HCT116 (cell line): Measurements from ENCODE around the gene ARMH1. TPM values are rescaled to one million over a fixed set of nuclear protein-coding genes. Genes with fewer than 3 reads are reported as not detected.

ENCODE experiments used
- ATAC-seq: fragments of 200-7000 bp; cut with Tn5 transposase; 2 replicates; pipeline ENCODE4 v1.9.1; 2020; ENCODE audit warnings: mild to moderate bottlenecking, moderate library complexity
- BruUV-seq: library from RNA; stranded (reverse); fragments of 400-500 nt; replicated peaks from 2 replicates; lab custom pipeline; 2021; lab: Mats Ljungman, UMichigan
- CTCF ChIA-PET: fragments of 300-600 bp; sonication (Branson Sonifier 250); formaldehyde crosslinking; loops from one replicate; lab custom pipeline; 2021; ENCODE audit warnings: antibody characterized with exemption; lab: Charles Lee
- POLR2A ChIA-PET: fragments of 300-600, 350-600 bp; sonication (Branson Sonifier 250); formaldehyde crosslinking; loops from one replicate; lab custom pipeline; 2021; ENCODE audit warnings: antibody characterized with exemption; lab: Charles Lee
- RAD21 ChIA-PET, 2 experiments: fragments of 300-600 bp; sonication (Branson Sonifier 250); formaldehyde crosslinking; loops; one replicate each; lab custom pipeline; 2023; ENCODE audit warnings: low total read pairs in 2 of 2; ENCODE audit not compliant: uncharacterized antibody in 2 of 2, unreplicated experiment in 2 of 2, low non-redundant PET in 1 of 2; lab: Charles Lee
- DNase-seq: peaks from one replicate; pipeline ENCODE4 v3.0.0-alpha.2; 2010; ENCODE audit warnings: low read depth, low spot score
- H2AFZ ChIP-seq: fragments of 200-600 bp; shearing (Covaris generic), sonication (generic); 2 replicates; pipeline ENCODE4 v1.6.1; 2017; ENCODE audit warnings: low read depth, mixed run types, mixed read lengths, antibody characterized with exemption, low read length; ENCODE audit not compliant: poor library complexity, severe bottlenecking
- H3K27ac ChIP-seq: 2 replicates; pipeline ENCODE4 v1.5.1; 2012; ENCODE audit warnings: low read depth, low read length
- H3K27me3 ChIP-seq: fragments of 200-600 bp; sonication (generic); 2 replicates; pipeline ENCODE4 v1.6.1; 2016; ENCODE audit warnings: mixed run types, low read length, mixed read lengths; ENCODE audit not compliant: insufficient read depth
- H3K36me3 ChIP-seq, 2 experiments: fragments of 200-500 bp in 1 of 2; fragments of 200-600 bp in 1 of 2; sonication (Bioruptor generic) in 1 of 2; sonication (generic) in 1 of 2; 2 replicates each; pipeline versions ENCODE4 v1.5.1 to v1.6.1; 2014 to 2016; ENCODE audit warnings: low read length in 2 of 2, inconsistent platforms in 1 of 2, mixed read lengths in 1 of 2, mixed run types in 1 of 2; ENCODE audit not compliant: insufficient read depth in 2 of 2, control insufficient read depth in 1 of 2
- H3K4me1 ChIP-seq, 2 experiments: fragments of 200-600 bp in 1 of 2; sonication (generic) in 1 of 2; 2 replicates each; pipeline versions ENCODE4 v1.5.1 to v1.6.1; 2012 to 2017; ENCODE audit warnings: low read length in 2 of 2, inconsistent platforms in 1 of 2, mild to moderate bottlenecking in 1 of 2, mixed read lengths in 1 of 2, mixed run types in 1 of 2, moderate library complexity in 1 of 2; ENCODE audit not compliant: insufficient read depth in 2 of 2, control insufficient read depth in 1 of 2
- H3K4me2 ChIP-seq: fragments of 200-600 bp; sonication (generic); 2 replicates; pipeline ENCODE4 v1.6.1; 2017; ENCODE audit warnings: mixed run types, low read length, mixed read lengths
- H3K4me3 ChIP-seq, 2 experiments: fragments of 200-600 bp in 1 of 2; sonication (generic) in 1 of 2; replicated peaks in 1 of 2; 2 replicates each; pipeline ENCODE4 v1.5.1; 2011 to 2016; ENCODE audit warnings: low read length in 2 of 2, control low read depth in 1 of 2, low read depth in 1 of 2, mild to moderate bottlenecking in 1 of 2, mixed read lengths in 1 of 2, mixed run types in 1 of 2
- H3K79me2 ChIP-seq: fragments of 200-600 bp; sonication (generic); 2 replicates; pipeline ENCODE4 v1.6.1; 2017; ENCODE audit warnings: mild to moderate bottlenecking, mixed run types, low read length, moderate library complexity, mixed read lengths; ENCODE audit not compliant: insufficient read depth
- H3K9ac ChIP-seq: fragments of 200-600 bp; sonication (generic); 2 replicates; pipeline ENCODE4 v1.6.1; 2016; ENCODE audit warnings: low read length, mixed read lengths
- H3K9me2 ChIP-seq: fragments of 200-600 bp; sonication (generic), shearing (Covaris generic); 2 replicates; pipeline ENCODE4 v1.6.1; 2017; ENCODE audit warnings: mixed run types, mild to moderate bottlenecking, moderate library complexity; ENCODE audit not compliant: insufficient read depth
- H3K9me3 ChIP-seq, 2 experiments: fragments of 200-500 bp in 1 of 2; fragments of 200-600 bp in 1 of 2; sonication (Bioruptor generic) in 1 of 2; sonication (generic) in 1 of 2; 2 replicates each; pipeline ENCODE4 v1.6.1; 2014 to 2017; ENCODE audit warnings: low read length in 2 of 2, mixed read lengths in 2 of 2, inconsistent platforms in 1 of 2, low read depth in 1 of 2, mild to moderate bottlenecking in 1 of 2, mixed run types in 1 of 2, moderate library complexity in 1 of 2; ENCODE audit not compliant: control insufficient read depth in 1 of 2, insufficient read depth in 1 of 2
- H4K20me1 ChIP-seq: fragments of 200-600 bp; sonication (generic), shearing (Covaris generic); 2 replicates; pipeline ENCODE4 v1.6.1; 2017; ENCODE audit warnings: mixed run types, mild to moderate bottlenecking, moderate library complexity; ENCODE audit not compliant: insufficient read depth
- CEBPB ChIP-seq: IDR thresholded peaks from 2 replicates; pipeline ENCODE4 v1.6.1; 2012; ENCODE audit warnings: low read depth
- EZH2 ChIP-seq: fragments of 200-600 bp; sonication (generic); IDR thresholded peaks from 2 replicates; pipeline ENCODE4 v1.6.1; 2017; ENCODE audit warnings: antibody characterized with exemption, mixed run types
- JUND ChIP-seq: IDR thresholded peaks from 2 replicates; pipeline ENCODE4 v1.6.1; 2012
- MAX ChIP-seq: IDR thresholded peaks from 2 replicates; pipeline ENCODE4 v1.6.1; 2012
- RAD21 ChIP-seq: IDR thresholded peaks from 2 replicates; pipeline ENCODE4 v1.6.1; 2012; ENCODE audit warnings: low read depth, mild to moderate bottlenecking
- TCF7L2 ChIP-seq: IDR thresholded peaks from 2 replicates; pipeline ENCODE4 v1.7.0; 2011; ENCODE audit warnings: borderline replicate concordance, inconsistent platforms; ENCODE audit not compliant: insufficient read depth, insufficient read length; ENCODE audit errors: extremely low read depth
- ZBTB33 ChIP-seq: IDR thresholded peaks from 2 replicates; pipeline ENCODE4 v1.6.1; 2011; ENCODE audit warnings: mild to moderate bottlenecking, low read length, moderate library complexity; ENCODE audit not compliant: insufficient replicate concordance; ENCODE audit errors: extremely low read depth
- ZFX ChIP-seq: fragments of 450-650 bp; IDR thresholded peaks from 2 replicates; pipeline ENCODE4 v1.6.1; 2017
- intact Hi-C: fragments of 100-400 bp; cut with micrococcal nuclease; formaldehyde crosslinking; loops from 2 replicates; pipeline ENCODE4 v1.10.0; 2022
- total RNA-seq: library from RNA; stranded (reverse); gene quantifications from one replicate; pipeline ENCODE4 v1.2.1, GENCODE V29; 2021; ENCODE audit not compliant: unreplicated experiment

The ARMH1 gene
- total RNA-seq, 1 experiment from 2014 or later, result 3.2 TPM

GRCh38 chr1:44718091-44718490, 43.6 kb downstream of the ARMH1 start:
- Histone ChIP-seq H3K9me3 (no peaks in the 10 kb centered on the region), H4K20me1 (no peaks in the 10 kb centered on the region), H3K9me2 (no peaks in the 10 kb centered on the region), H3K79me2 (no peaks in the 10 kb centered on the region), H3K4me1 (peaks cover 16 to 40% of the 10 kb centered on the region in 2 experiments), H3K9ac (no peak overlapping the region), H3K36me3 (no peaks in the 10 kb centered on the region), H3K4me3 (no peak overlapping the region), H3K27me3 (no peaks in the 10 kb centered on the region), H3K27ac (no peak overlapping the region), H3K4me2 (no peak overlapping the region), H2AFZ (no peak overlapping the region)
- ChIA-PET POLR2A (interaction anchor here (1.1 to 2.8 kb wide), 4 partner anchors 11 to 101 kb away, joined by 3 to 21 read pairs (median 3); partner anchors contain the start of genes PLK3 and RNU5D-1), RAD21 (no interaction called here), CTCF (interaction anchor here (1.1 kb wide), 1 partner anchor 13 kb away, joined by 3 read pairs; no protein-coding TSS in a partner anchor)
- ATAC-seq (no peak), DNase-seq (no peak)
- TF ChIP-seq JUND, result no peak
- intact Hi-C loops, result no loop called here
- BruUV-seq, result no TSS peak

GRCh38 chr1:44719318-44719717, 44.8 kb downstream of the ARMH1 start:
- Histone ChIP-seq H3K9me2 (no peaks in the 10 kb centered on the region), H4K20me1 (no peaks in the 10 kb centered on the region), H2AFZ (no peak overlapping the region), H3K9ac (no peak overlapping the region), H3K79me2 (no peaks in the 10 kb centered on the region), H3K27ac (no peak overlapping the region), H3K9me3 (no peaks in the 10 kb centered on the region), H3K36me3 (no peaks in the 10 kb centered on the region), H3K4me2 (no peak overlapping the region), H3K27me3 (no peaks in the 10 kb centered on the region), H3K4me3 (no peak overlapping the region), H3K4me1 (peaks cover 8 to 32% of the 10 kb centered on the region in 2 experiments)
- ChIA-PET CTCF (interaction anchor here (1.1 kb wide), 1 partner anchor 12 kb away, joined by 3 read pairs; no protein-coding TSS in a partner anchor), RAD21 (no interaction called here), POLR2A (interaction anchor here (0.7 to 1.3 kb wide), 4 partner anchors 11 to 81 kb away, joined by 3 to 5 read pairs (median 3); partner anchors contain the start of genes PLK3 and RNU5D-1)
- ATAC-seq (no peak), DNase-seq (no peak)
- intact Hi-C loops, result no loop called here
- BruUV-seq, result no TSS peak
- TF ChIP-seq RAD21 (no peak), EZH2 (no peak), TCF7L2 (no peak), CEBPB (no peak), ZBTB33 (no peak), MAX (no peak), ZFX (no peak)
